Suprapubic skin (tissue), 4 donors: ENCODE results near the gene SLC38A10.

Experiments used
- EP300 ChIP-seq: sonication (generic); formaldehyde crosslinking; IDR thresholded peaks from one replicate; pipeline ENCODE4 v1.6.1; 2017; ENCODE audit warnings: antibody characterized with exemption
- POLR2A ChIP-seq, 2 donors: fragments of 450-650 bp; IDR thresholded peaks; one replicate each; pipeline ENCODE4 v1.6.1; 2017; ENCODE audit warnings: antibody characterized with exemption in 2 of 2, mild to moderate bottlenecking in 2 of 2, moderate library complexity in 2 of 2
- POLR2AphosphoS5 ChIP-seq, 3 donors: sonication (generic); formaldehyde crosslinking; IDR thresholded peaks; one replicate each; pipeline ENCODE4 v1.6.1; 2017; ENCODE audit warnings: antibody characterized with exemption in 3 of 3
- TF ChIP-seq, protein P1 (sequence below), 2 donors: fragments of 200-600 bp in 1 of 2; fragments of 450-650 bp in 1 of 2; sonication (generic) in 1 of 2; IDR thresholded peaks; one replicate each; pipeline ENCODE4 v1.5.1; 2016 to 2019; ENCODE audit warnings: antibody characterized with exemption in 2 of 2, mild to moderate bottlenecking in 1 of 2, moderate library complexity in 1 of 2

DNA sequence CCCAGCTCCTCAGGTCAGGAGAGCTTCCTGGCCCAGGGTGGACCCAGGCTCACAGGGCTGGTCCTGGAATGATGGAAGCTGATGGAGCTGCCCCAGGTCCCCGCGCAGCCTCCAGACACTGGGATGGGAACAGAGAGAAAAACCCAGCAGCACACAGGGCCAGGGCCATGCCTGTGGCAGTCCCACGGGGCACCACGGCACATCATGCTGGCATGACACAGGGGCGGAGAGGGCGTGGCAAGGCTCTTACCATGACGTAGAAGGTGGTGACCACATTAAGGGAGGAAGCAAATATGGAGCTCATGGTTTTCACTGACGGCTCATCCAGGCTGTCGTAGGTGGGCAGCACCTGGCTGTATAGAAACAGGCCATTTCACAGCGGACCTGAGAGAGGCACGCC lies 18.3 kb downstream of the SLC38A10 start:
- TF ChIP-seq, protein P1, sequence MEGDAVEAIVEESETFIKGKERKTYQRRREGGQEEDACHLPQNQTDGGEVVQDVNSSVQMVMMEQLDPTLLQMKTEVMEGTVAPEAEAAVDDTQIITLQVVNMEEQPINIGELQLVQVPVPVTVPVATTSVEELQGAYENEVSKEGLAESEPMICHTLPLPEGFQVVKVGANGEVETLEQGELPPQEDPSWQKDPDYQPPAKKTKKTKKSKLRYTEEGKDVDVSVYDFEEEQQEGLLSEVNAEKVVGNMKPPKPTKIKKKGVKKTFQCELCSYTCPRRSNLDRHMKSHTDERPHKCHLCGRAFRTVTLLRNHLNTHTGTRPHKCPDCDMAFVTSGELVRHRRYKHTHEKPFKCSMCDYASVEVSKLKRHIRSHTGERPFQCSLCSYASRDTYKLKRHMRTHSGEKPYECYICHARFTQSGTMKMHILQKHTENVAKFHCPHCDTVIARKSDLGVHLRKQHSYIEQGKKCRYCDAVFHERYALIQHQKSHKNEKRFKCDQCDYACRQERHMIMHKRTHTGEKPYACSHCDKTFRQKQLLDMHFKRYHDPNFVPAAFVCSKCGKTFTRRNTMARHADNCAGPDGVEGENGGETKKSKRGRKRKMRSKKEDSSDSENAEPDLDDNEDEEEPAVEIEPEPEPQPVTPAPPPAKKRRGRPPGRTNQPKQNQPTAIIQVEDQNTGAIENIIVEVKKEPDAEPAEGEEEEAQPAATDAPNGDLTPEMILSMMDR (IDR thresholded peaks at IDR 0.05) = no peak
- TF ChIP-seq POLR2AphosphoS5 (IDR thresholded peaks at IDR 0.05) (no peak), POLR2A (IDR thresholded peaks at IDR 0.05) (no peak), EP300 (no peak)
